Measurements from ENCODE around the gene PLA2R1. TPM values are rescaled to one million over a fixed set of nuclear protein-coding genes. Genes with fewer than 3 reads are reported as not detected.
"Not testable (repeated sequence)": the region's sequence is repeated elsewhere in the genome, so short reads cannot be mapped to it uniquely, and the experiment has no call there.

The PLA2R1 gene
- polyA plus RNA-seq, 1 donor = 117 TPM

- DNase-seq = no peak
Measured at GRCh38 chr2:159982842-159983785, 79.3 kb downstream of the PLA2R1 start.

GRCh38 chr2:159982270-159982669 is 80.1 kb downstream of the PLA2R1 start:
- DNase-seq = no peak

DNA sequence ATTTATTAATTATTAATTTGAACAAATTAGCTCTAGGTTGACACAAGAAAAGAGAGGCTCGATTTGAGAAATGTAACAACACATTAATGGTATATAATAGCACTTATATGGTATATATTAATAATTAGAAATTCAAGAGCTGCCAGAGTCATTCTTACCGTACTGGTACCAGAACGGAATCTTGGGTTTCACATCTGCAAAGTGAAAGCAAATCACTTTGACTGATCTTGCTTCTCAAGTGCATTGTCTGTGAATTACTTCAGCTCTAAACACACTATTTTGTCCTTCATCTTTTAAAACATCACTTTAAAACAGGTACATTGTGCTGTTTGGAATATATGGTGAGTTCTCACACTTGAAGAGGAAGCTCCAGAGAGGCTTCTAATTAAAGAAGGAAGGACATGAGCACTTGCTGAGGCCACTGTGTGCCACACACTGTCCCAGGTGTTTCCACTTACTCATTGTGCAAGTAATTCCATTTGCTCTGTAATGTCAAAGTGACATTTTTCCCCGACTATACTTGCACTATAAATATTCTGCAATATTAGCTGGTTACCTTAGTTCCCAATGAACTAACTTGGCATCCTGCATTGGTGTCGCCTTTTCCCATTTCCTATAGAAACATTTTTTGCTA is 85.8 kb downstream of the PLA2R1 start:
- DNase-seq = no peak

DNA sequence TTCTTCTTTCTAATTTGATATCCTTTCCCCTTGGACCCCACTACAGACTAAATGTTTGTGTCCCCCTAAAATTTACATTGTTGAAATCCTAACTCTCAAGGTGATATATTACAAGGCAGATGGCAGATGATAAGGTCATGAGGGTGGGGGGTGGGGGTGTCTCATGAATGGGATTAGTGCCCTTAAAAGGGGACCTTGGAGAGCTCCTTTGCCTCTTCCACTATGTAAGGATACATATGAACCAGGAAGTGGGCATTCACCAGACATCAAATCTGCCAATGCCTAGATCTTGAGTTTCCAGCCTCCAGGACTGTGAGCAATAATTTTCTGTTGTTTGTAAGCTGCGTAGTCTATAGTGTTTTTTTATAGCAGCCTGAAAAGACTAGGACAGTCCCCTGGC is 89.1 kb downstream of the PLA2R1 start:
- no peak for DNase-seq

- DNase-seq = no peak
Measured at GRCh38 chr2:159971365-159972152, 90.9 kb downstream of the PLA2R1 start.

GRCh38 chr2:159970548-159970947 is 91.9 kb downstream of the PLA2R1 start:
- DNase-seq = not testable (repeated sequence)

- DNase-seq = peak; percentile 60
Measured at GRCh38 chr2:159968279-159968900, 94.0 kb downstream of the PLA2R1 start.

DNA sequence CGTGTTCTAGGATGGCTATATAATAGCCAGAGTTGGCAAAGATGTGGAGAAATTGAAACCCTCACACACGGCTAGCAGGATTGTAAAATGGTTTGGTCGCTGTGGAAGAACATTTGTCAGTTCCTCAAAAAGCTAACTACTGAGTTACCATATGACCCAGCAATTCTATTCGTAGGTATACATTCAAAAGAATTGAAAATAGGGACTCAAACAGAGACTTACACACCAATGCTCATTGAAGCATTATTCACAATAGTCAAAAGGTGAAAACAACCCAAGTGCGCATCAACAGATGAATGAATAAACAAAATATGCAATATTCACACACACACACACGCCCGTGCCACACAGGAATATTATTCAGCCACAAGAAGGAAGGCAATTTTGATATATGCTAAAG is 98.7 kb downstream of the PLA2R1 start:
- DNase-seq = no peak

DNA sequence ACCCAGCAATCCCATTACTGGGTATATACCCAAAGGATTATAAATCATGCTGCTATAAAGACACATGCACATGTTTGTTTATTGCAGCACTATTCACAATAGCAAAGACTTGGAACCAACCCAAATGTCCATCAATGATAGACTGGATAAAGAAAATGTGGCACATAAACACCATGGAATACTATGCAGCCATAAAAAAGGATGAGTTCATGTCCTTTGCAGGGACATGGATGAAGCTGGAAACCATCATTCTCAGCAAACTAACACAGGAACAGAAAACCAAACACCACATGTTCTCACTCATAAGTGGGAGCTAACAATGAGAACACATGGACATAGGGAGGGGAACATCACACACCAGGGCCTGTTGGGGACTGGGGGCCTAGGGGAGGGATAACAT is 99.9 kb downstream of the PLA2R1 start:
- DNase-seq = not testable (repeated sequence)

DNA sequence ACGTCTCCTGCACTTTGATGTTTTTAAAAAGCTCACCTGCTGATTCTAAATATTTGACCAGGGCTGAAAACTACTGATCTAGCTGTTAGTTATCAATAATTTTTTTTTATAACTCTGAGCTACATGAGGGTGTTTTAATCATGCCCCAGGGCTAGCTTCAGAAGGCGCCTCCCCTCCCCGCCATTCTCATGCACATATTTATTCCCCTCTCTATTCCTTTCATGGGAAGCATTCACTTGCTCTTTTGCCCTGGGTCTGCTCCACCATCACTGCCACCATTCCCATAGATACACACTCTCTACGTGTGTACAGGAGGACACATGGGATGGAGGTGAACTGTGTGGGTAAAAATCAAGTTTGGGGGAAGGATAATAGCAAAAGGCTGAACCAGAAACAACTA is 101.0 kb downstream of the PLA2R1 start:
- no peak for DNase-seq

GRCh38 chr2:159961037-159961436 is 101.4 kb downstream of the PLA2R1 start:
- no peak for DNase-seq

DNA sequence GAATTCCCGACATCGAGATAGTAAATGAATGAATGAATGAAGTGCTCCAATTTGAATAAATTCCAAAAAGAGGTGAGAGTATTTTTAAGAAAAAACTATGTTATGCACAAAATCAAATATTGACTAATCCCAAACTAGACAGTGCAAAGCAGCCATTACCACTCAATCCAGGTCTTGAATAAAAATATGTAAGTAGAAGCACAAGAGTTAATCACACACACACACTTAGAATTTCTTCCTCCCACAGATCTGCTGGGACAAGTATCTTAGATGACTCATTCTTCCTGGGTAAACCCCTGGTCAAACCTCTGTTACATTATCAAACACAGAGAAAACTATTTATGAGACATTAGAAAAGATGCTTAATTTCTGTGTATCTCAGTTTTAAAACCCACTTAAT is 102.0 kb downstream of the PLA2R1 start:
- DNase-seq = no peak

- no peak for DNase-seq
Measured at GRCh38 chr2:159959136-159959535, 103.3 kb downstream of the PLA2R1 start.

DNA sequence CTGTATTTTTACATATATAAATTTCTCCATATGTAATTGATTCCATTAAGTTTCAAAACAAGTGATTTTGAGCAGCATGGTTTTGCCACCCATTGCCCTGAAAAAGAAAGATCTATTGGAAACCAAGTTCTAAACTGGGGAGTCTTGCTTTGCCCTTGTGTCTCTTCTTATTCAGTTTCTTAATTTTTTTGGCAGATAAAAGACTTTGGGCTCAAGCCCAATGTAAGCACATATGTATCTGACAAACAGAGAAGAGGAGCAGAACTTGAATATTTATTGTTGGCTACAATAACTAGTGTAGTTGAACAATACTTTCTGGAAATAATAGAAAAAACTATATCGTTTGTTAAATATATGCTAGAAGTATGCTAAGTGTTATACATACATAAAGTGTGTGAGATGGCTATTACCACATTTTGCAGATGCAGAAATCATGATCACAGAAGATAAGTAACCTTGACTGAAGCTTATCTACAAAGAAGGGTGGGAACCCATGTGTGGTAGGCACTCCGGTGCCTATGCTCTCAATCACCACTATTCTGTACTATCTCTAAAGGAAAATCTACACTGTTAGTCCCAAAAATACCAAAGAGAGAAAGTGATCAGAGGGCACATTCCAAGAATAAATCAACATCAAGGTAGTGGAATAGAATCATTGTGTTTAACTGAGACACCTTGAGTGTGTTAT is 109.1 kb downstream of the PLA2R1 start:
- DNase-seq = no peak

GRCh38 chr2:159946326-159946999 is 116.0 kb downstream of the PLA2R1 start:
- DNase-seq = no peak

- DNase-seq = no peak
Measured at GRCh38 chr2:159944874-159945273, 117.5 kb downstream of the PLA2R1 start.

- DNase-seq = peak; percentile 53
Measured at GRCh38 chr2:159942146-159942545, 120.3 kb downstream of the PLA2R1 start.

GRCh38 chr2:159941729-159942128 is 120.7 kb downstream of the PLA2R1 start:
- no peak for DNase-seq

- DNase-seq = peak; percentile 29
Measured at GRCh38 chr2:159939946-159940345, 122.5 kb downstream of the PLA2R1 start.

DNA sequence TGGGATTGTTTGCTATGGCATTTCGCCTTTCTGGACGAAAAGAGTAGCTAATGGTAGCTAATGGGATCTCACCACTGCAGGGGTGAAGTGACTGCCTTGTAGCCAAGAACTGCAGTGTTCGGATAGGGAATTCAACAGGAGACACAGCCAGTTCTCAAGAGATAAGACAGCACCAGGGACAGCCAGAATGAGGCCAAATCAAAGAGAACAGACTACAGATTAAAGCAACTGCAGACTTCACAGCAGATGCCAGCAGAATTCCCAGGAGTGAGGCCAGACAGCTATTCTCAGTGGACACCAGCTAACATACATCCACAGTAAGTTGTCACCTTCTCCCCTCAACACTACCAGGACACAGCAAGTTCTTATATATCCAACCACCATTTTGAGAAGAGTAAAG is 124.0 kb downstream of the PLA2R1 start:
- DNase-seq = no peak

DNA sequence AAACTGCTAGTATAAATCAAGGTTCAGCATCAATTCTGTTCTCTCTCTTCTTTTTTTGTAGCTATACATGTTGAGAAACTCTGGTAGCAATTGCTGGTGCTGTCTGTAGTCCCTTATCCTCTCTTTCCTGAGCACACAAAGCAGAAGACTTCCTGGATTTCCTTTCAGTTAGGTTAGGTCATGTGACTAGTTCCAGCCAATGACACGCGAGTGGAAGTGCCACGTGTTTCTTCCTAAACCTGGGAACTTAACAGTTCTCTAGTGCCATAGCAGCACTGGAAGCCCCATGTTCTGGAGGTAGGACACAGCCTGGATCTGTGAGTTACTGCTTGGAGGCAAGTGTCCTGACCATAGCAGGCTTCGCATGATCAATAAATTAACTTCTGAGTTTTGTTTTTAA is 125.9 kb downstream of the PLA2R1 start:
- no peak for DNase-seq

Data from left kidney (tissue), 2 donors.